WTC11 (cell line): ENCODE measurements around the gene SLC44A5.

ENCODE experiments used
- RELA ChIP-seq: sonication (generic); formaldehyde crosslinking; IDR thresholded peaks from 2 replicates; pipeline ENCODE4 v1.8.1; 2022; ENCODE audit warnings: missing genetic modification reagents, mild to moderate bottlenecking, borderline replicate concordance
- TF ChIP-seq, protein P1 (sequence below): fragments of 200-600 bp; IDR thresholded peaks from 2 replicates; pipeline ENCODE4 v1.8.0; 2022; ENCODE audit warnings: antibody characterized with exemption

GRCh38 chr1:75198761-75199160, 412.2 kb downstream of the SLC44A5 start:
- no peak for TF ChIP-seq RELA (CRISPR knock-in tag)
- TF ChIP-seq, protein P1, sequence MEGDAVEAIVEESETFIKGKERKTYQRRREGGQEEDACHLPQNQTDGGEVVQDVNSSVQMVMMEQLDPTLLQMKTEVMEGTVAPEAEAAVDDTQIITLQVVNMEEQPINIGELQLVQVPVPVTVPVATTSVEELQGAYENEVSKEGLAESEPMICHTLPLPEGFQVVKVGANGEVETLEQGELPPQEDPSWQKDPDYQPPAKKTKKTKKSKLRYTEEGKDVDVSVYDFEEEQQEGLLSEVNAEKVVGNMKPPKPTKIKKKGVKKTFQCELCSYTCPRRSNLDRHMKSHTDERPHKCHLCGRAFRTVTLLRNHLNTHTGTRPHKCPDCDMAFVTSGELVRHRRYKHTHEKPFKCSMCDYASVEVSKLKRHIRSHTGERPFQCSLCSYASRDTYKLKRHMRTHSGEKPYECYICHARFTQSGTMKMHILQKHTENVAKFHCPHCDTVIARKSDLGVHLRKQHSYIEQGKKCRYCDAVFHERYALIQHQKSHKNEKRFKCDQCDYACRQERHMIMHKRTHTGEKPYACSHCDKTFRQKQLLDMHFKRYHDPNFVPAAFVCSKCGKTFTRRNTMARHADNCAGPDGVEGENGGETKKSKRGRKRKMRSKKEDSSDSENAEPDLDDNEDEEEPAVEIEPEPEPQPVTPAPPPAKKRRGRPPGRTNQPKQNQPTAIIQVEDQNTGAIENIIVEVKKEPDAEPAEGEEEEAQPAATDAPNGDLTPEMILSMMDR, result no peak
